Daoy (cell line): ENCODE data around the gene MFAP1. TPM values are rescaled to one million over a fixed set of nuclear protein-coding genes. Genes with fewer than 3 reads are reported as not detected.
"Not testable (repeated sequence)": the region's sequence is repeated elsewhere in the genome, so short reads cannot be mapped to it uniquely, and the experiment has no call there.

Experiments
- DNase-seq: peaks from one replicate; pipeline ENCODE4 v3.0.0-alpha.2; 2015; ENCODE audit warnings: low read depth
- total RNA-seq: library from RNA; depleted of rRNA; stranded (reverse); fragments of >200 nt; shearing (Covaris generic); gene quantifications from 2 replicates; pipeline ENCODE4 v1.2.3, GENCODE V29; 2014

MFAP1 gene
- total RNA-seq, 1 experiment from 2014 or later = 37.6 TPM

DNA sequence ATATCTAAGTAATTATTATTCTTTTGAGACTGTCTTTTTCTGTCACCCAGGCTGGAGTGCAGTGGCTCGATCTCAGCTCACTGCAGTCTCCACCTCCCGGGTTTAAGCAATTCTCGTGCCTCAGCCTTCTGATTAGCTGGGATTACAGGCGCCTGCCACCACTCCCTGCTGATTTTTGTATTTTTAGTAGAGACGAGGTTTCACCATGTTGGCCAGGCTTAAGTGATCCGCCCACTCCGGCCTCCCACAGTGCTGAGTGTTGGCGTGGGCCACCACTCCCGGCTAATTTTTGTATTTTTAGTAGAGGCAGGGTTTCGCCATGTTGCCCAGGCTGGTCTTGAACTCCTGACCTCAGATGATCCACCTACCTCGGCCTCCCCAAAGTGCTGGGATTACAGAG lies 815 bp upstream of the MFAP1 start:
- not testable (repeated sequence) for DNase-seq

DNA sequence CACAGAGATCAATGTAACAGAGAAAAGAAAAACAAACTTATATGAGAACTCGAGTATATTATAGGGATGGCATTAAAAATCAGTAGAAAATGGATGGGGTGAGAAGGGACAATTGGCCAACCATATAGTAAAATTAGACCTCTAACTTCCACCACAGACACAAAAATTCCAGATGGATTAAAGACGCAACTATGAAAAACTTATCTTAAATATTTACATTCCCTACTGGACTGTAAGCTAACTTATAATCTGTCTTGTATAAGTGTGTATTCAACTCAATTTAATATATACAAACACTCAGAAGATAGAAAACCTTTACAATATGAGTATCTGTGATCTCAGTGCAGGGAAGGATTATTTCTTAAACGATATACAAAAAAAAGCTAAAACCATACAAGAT lies 3.0 kb downstream of the MFAP1 start:
- DNase-seq = no peak

DNA sequence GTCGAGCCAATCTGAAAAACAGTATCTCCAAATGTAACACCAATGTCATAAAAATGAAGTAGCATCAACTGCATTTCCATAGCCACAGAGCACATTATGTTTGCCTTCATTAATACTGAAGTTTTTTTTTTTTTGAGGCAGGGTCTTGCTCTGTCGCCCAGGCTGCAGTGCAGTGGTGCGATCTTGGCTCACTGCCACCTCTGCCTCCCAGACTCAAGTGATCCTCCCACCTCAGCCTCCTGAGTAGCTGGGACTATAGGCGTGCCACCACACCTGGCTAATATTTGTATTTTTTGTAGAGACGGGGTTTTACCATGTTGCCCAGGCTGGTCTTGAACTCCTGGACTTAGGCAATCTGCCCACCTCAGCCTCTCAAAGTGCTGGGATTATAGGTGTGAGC lies 9.4 kb downstream of the MFAP1 start:
- not testable (repeated sequence) for DNase-seq

DNA sequence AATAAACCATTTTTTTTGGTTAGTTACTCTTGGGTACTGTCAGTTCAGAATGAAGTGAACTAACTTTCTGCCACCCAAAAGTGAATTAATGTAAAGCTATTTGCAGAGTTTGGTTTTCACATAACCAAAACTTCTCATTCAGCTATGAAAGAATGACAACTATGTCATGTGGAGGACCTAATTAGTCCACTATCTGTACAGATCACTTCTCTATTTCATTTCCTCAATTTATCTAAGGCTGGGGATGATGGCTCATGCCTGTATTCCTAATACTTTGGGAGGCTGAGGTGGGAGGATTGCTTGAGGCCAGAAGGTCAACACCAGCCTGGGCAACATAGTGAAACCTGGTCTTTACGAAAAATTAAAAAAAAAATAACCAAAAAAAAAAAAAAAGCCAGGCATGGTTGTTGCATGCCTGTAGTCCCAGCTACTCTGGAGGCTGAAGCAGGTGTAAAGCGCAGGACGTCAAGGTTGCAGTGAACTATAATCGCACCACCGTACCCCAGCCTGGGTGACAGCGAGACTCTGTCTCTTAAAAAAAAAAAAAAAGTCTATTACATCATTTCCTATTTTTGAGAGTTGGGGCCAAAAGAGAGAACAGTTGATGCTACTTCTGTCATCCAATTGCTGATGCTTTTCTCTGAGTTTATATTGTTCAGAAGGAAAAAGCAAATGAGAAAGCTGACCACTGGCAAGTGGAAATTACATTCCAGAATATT lies 15.4 kb downstream of the MFAP1 start:
- no peak for DNase-seq

DNA sequence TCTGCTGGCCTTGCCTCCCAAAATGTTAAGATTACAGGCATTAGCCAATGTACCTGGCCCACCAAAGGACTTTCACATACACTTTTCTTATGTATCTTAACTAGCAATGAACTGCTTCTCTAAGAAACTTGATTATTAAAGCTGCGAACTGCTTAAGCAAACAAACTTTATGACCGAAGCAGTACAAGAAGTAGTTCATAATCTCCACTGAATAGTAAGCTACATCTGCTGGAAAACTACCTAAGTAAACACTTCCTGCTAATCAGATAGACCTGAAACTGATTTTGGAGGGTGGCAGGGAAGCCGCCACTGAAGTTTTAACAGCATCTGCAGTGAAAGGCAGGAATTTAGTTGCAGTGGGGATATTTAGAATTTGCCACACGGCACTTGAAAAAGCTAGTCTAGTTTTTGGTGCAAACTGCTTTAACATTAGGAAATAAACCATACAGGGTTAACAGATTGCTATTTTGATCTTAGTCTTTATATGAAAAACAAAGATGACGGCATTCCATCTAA lies 16.0 kb downstream of the MFAP1 start:
- no peak for DNase-seq

DNA sequence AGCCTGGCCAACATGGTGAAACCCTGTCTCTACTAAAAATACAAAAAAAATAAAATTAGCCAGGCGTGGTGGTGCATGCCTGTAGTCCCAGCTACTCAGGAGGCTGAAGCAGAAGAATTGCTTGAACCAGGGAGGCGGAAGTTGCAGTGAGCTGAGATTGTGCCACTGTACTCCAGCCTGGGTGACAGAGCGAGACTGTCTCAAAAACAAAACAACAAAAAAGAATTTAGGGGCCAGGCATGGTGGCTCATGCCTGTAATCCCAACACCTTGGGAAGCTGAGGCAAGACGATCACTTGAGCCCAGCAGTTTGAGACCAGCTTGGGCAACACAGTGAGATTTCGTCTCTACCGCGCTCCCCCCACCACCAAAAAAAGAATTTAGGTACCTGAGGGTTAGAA lies 21.8 kb downstream of the MFAP1 start:
- DNase-seq = not testable (repeated sequence)

DNA sequence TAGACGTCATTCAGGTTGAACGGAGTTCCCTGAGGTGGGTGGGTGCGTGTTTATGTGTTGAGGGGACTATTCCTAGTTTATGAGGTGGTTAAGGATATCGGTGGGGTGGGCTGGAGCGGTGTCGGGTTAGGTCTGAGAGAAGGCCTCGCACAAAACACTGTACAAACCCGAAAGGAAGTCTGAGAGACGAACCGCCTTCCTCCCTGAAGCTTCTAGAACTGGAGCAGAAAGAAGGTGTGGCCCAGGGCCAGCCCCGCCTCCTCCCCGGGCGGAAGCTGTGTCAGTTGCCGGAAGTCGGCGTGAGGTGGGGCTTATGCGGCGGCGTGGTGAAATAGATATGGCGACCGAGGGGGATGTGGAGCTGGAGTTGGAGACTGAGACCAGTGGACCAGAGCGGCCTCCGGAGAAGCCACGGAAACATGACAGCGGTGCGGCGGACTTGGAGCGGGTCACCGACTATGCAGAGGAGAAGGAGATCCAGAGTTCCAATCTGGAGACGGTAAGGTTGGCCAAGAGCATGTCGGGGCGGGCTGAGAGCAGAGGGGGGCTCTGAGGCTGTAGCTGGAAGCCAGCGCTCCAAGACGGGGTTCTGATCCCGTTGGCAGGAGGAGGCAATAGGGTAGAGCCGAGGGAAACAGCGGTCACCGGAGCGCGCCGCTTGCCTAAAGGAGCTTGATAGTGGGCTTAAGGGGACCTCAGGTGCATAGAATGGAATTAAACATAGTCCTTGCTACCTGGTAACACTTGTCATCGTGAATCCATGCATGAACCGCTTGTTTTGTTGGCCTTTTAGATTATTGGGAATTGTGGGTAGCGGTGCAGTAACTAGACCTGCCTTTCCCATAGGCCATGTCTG lies 24.0 kb downstream of the MFAP1 start, which contains the start of gene HYPK:
Gene HYPK (plus strand): TSS at position 314 of the 856 bp plus-strand sequence. CDS start 24 bp downstream, at position 338.
- DNase-seq = peak; percentile 91

DNA sequence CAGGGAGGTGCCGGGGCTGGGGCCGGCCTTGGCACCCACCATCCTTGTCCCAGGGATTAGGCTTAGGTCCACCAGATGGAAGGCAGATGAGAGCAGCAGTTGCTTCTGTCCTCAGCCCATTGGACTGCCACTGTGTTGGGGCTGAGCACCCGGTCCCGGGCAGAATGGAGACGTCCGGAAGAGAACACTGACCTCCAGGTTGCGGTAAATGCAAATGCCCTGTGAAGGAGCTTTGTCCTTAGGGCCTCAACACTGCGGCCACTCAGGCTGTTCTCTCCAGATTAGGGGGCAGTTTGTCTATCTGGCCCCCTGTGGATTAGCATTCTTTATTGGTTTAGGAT lies 24.6 kb downstream of the MFAP1 start, which contains the start of gene SERINC4:
Gene SERINC4 (minus strand): TSS at position 276 of the 341 bp plus-strand sequence. CDS start 234 bp downstream, at position 42.
- no peak for DNase-seq

DNA sequence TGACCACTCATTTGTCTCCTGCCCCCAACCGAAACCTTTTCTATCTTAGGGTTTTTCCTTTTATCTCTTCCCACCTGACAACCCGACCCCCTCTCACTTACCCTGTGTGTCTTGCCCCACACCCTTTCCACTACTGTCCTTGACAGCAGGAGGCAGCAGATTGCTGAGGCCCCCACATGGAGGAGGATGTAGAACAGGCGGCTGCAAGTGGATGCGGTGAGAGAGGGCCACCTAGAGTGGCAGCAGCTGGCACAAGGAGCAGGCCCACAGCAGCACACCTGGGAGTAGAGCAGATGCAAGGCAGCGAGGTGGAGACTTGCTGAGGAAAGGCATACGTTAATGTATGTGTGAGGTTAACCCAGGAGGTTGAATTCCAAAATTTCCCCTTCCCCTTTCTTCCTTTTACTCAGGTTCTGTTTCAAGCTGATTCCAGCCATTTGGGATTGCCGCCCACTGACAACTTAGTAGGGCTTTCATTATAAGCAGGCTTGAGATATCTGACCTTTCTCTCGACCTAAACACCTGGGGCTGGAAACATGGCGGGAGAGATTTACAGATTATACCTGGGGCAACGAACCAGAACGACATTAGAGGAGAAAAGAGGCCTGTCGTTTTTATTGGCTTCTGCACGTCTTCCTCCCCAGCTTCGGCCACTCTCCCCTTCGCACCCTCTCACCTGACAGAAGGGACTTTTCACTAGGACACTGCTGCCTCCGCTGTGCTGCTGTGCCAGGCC lies 25.1 kb downstream of the MFAP1 start:
- no peak for DNase-seq

DNA sequence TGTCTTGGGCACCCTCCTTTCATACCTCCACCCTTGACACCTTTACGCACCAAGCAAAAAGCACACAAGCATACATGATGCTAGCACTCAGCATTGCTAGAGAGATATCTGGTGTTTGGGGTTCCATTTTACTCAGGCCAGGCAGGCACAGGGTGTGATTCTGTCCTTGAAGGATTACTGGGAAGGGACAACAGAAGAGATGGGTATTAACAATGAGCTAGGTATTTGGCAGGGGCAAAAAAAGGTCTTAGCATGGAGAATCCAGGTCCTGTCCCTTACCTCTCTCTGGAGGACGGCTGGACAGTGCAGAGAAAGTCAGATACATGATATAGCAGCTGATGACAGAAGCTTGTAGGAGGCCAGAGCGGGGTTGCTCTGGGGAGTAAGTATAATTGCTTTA lies 27.9 kb downstream of the MFAP1 start:
- DNase-seq = no peak

DNA sequence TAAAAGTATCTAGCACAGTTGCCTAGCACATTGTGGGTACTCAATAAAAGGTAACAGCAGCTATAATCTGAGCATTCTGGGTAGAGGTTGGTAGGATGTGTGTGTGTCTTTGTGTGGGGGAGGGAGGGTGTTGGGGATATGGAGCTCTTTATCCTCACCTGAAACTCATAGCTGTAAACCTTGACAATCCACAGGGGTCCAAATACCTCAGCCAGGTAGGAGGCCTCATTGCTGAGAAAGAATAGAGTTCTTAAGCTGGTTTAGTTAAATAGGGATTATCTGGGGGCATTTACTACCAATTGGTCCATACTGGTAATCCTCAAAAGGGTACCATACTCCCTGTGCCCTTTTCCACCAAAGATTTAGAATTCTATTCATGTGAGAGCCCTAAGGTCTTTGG lies 28.5 kb downstream of the MFAP1 start:
- DNase-seq = no peak

DNA sequence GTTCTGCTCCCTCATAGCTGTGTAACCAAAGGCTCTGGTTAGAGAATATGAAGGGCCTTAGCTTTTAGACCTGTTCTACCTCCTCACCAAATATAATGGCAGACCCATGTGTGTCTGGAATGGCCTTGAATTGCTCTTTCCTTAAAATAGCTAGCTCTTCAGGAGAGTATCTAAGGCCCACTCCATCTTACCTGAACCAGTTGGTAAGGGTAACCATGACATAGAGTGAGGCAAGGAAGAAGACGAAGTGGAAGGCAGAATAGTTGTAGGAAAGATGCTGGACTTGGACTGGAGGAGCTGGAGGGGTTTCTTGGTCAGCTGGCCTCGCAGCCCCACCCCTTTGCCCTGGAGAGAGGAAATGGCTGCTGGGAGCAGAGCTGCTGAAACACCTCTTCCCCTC lies 29.3 kb downstream of the MFAP1 start:
- no peak for DNase-seq

DNA sequence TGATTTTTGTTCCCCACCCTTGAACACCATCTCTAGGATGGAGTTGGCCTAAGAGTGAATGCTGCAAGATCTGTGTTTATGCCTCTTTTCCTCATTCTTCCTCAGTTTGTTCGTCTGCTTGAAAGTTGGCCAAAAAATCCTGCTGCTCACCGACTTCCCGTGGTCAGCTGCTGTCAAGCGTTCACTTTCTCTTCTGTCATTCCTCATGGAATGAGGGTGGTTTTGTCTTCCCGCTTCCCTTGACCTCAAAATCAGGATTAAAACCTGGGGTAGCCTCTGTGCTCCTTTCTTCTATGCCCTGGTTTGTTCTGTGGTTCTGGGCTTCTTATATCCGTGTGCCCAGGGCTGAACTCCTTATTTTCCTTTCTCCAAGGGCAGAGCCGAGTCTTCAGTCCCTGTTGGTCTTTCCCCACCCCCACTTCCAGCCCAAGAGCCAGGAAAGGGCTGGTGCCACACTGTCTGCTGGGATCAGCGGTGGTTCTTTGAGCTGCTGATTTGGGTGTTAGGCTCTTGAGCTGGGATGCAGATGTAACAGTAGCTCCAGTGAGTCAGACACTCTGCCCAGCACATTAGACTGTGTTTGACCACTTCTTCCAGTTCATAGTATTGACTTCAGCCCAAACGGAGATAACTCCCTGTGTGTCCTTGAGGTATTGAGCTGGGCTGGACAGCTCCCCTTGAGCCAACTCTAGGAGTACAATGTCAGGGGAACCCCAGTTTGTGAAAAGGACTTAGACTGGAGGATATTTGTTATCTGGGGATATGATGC lies 30.0 kb downstream of the MFAP1 start:
- DNase-seq = peak; percentile 15

DNA sequence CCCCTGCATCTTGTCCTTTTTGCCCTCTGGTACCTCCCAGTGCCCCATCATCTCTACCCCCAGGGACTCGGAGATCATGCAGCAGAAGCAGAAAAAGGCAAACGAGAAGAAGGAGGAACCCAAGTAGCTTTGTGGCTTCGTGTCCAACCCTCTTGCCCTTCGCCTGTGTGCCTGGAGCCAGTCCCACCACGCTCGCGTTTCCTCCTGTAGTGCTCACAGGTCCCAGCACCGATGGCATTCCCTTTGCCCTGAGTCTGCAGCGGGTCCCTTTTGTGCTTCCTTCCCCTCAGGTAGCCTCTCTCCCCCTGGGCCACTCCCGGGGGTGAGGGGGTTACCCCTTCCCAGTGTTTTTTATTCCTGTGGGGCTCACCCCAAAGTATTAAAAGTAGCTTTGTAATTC lies 30.8 kb downstream of the MFAP1 start:
- no peak for DNase-seq

DNA sequence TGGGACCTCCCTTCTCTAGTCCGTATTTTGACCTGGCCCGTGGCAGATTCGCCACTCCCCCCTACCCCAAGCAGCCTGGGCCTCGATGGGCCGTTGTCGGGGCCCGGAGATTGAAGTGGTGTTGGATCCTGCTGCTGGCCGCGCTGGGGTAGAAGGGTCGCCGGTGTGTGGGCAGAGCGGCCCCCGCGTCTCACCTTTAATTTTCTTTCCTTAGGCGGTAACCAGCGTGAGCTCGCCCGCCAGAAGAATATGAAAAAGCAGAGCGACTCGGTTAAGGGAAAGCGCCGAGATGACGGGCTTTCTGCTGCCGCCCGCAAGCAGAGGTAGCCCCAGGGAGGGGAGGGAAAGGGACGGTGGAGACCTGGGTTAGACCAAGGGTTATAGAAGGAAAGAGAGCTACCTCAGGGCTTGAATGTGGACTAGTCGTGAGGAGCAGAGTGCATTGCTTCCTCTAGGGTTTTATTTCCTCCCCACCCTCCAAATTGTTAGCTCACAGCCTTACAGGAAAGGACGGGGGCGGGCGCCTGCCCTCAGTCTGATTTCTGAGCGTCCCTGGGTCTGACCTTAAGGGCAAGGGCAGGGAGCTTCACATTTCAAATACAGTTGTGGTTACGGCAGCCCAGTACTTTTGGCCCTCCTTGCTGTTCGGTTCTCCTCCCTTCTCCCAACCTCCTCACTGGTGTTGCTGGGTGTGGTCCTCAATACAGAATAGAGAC lies 31.6 kb downstream of the MFAP1 start:
- DNase-seq = peak; percentile 21

DNA sequence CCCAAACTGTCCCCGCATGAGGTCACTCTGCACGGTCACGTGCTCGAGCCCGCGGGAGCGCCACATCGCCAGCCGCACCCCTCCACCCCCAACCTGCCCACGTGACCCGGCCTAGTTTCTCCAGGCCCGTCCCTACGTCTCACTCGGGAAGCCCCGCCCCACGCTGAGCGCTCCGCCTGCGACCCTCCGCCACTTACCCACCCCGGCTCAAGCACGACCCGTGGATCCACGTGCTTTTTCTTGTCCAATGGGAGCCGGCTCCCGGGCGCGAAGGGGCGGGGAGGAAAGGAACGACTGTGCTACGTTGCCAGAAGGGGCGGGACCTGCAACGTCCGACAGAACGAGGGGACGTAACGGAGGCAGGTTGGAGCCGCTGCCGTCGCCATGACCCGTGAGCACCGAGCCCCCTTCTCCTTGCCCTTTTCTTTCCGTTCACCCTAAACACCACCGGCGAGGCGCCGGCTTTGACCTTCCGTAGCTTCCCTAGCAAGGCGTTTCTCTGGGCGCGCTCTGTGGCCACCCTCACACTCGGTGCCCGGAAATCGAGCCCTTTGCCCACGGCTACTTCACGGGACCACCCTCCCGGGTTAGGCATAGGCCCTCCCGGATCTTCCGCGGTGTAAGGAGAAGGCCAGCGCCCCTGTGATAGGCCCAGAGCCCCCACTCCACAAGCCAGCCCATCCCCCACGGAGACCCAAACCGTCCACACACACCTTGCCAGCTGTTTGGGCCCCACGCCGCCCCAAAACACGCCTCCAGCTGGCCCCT lies 32.3 kb downstream of the MFAP1 start, which contains the start of gene SERF2:
Gene SERF2 (plus strand): TSS at position 328 of the 768 bp plus-strand sequence. CDS start 57 bp downstream, at position 385.
- DNase-seq = peak; percentile 100

DNA sequence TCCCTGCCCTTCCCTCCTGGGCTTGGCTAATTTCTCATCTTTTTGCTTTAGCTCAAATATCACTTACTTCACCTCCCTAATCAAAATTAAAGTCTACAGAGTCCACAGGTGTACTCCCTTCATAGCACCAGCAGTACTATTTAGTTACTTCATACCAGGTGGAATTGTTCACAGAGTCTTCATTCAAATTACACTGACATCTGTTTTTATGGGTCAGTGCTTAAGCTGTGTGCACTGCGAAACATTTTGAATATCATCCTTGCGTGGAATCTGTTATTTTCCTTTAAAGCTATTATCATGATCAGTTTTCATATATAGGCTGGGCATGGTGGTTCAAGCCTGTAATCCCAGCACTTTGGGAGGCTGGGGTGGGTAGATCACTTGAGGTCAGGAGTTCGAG lies 35.1 kb downstream of the MFAP1 start:
- DNase-seq = no peak

DNA sequence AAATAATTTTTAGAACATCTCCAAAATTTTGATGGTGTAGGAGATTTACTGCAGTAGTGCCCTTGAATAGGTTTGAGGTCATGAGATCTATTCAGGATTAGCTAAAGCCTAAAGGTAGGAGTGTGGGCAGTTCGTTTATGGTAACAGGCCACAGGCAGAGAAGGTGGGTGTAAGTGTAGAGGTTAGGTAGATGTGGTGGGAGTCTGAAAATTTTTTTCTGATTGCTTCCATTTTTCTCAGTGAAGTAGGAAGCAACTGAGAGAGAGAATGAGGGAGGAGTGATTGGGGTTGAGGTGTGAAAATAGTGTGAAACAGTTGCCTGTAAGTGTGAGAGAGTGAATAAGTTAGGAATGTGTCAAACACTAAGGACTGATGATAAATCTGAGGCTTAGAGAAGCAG lies 45.5 kb downstream of the MFAP1 start:
- DNase-seq = no peak

DNA sequence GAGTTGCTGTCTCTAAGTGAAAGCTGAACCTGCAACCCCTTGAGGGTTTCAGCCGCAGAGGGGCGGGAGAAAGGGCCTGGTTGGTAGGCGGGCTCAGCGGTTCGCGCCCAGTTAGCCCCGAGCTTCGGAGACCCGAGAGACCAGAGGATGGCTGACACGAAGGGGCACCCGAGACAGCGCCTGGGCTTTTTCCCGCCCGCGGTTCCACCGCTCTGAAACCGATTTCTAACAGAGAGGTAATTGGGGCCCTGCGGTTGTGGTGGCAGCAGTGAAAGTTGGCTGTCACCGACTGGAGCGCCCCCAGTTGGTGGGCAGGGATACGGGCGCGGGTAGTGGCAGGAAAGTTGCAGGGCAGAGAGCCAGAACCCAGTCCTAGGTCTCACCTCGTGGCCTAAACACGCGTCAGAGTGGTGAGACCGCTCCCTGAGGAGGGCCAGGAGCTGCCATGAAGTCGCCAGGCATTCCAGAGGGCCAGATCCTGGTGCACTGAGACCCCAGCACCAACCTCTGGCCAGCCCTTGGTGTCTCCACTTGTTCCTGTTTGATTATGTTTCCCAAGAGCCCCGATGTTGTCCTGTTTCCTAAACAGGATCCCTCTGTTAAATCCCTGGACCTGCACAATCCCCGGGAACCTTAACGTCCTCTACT lies 47.1 kb downstream of the MFAP1 start:
- peak; percentile 86 for DNase-seq
